Calu3 (cell line): ENCODE measurements around the gene CAMK1D. TPM values are rescaled to one million over a fixed set of nuclear protein-coding genes. Genes with fewer than 3 reads are reported as not detected.

ENCODE experiments used
- BruUV-seq: library from RNA; stranded (reverse); fragments of 400-500 nt; replicated peaks from 2 replicates; lab custom pipeline; 2021; lab: Mats Ljungman, UMichigan
- CTCF ChIA-PET: fragments of 300-600 bp; sonication (Branson Sonifier 250); formaldehyde crosslinking; loops from one replicate; lab custom pipeline; 2022; ENCODE audit warnings: antibody characterized with exemption; lab: Charles Lee
- DNase-seq: peaks from one replicate; pipeline ENCODE4 v3.0.0; 2022
- H3K27ac Mint-ChIP-seq: one replicate; pipeline ENCODE4 v1.8.0; 2022; ENCODE audit warnings: mixed read lengths; ENCODE audit not compliant: unreplicated experiment
- H3K27me3 Mint-ChIP-seq: one replicate; pipeline ENCODE4 v1.8.0; 2022; ENCODE audit warnings: mixed read lengths; ENCODE audit not compliant: unreplicated experiment
- H3K36me3 Mint-ChIP-seq: one replicate; pipeline ENCODE4 v1.8.0; 2022; ENCODE audit warnings: mild to moderate bottlenecking, moderate library complexity, mixed read lengths; ENCODE audit not compliant: insufficient read depth, unreplicated experiment
- H3K4me1 Mint-ChIP-seq: one replicate; pipeline ENCODE4 v1.8.0; 2022; ENCODE audit warnings: mild to moderate bottlenecking, low read depth, mixed read lengths; ENCODE audit not compliant: unreplicated experiment
- H3K4me3 Mint-ChIP-seq: one replicate; pipeline ENCODE4 v1.8.0; 2022; ENCODE audit warnings: mild to moderate bottlenecking, low read depth, moderate library complexity, mixed read lengths; ENCODE audit not compliant: unreplicated experiment
- H3K9me3 Mint-ChIP-seq: one replicate; pipeline ENCODE4 v1.8.0; 2022; ENCODE audit warnings: low read depth, mixed read lengths; ENCODE audit not compliant: unreplicated experiment
- intact Hi-C: fragments of 100-400 bp; cut with micrococcal nuclease; formaldehyde crosslinking; loops from one replicate; pipeline ENCODE4 v1.10.0; 2022; ENCODE audit not compliant: unreplicated experiment
- total RNA-seq: library from RNA; stranded (reverse); gene quantifications from 2 replicates; pipeline ENCODE4 v1.2.3, GENCODE V29; 2022
- TF ChIP-seq, protein P1 (sequence below): fragments of 200-600 bp; IDR thresholded peaks from one replicate; pipeline ENCODE4 v1.8.0; 2022; ENCODE audit warnings: antibody characterized with exemption; ENCODE audit not compliant: unreplicated experiment

Gene CAMK1D
- total RNA-seq, 1 experiment from 2014 or later: 2.6 TPM

DNA sequence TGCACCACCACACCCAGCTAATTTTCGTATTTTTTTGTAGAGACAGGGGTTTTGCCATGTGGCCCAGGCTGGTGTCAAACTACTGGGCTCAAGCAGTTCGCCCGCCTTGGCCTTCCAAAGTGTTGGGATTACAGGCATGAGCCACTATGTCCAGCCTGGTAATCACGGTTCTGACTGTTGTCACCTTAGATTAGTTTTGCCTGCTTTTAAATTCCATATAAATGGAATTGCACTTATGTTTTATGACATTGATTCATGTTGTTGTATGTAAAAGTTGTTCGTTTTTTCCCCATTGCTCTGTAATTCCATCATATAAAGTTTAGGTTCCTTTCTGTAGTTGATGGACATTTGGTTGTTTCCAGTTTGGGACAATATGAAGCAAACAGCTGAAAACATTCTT, 106.0 kb downstream of the CAMK1D start:
- H3K4me3 Mint-ChIP-seq: no peak overlapping the region

DNA sequence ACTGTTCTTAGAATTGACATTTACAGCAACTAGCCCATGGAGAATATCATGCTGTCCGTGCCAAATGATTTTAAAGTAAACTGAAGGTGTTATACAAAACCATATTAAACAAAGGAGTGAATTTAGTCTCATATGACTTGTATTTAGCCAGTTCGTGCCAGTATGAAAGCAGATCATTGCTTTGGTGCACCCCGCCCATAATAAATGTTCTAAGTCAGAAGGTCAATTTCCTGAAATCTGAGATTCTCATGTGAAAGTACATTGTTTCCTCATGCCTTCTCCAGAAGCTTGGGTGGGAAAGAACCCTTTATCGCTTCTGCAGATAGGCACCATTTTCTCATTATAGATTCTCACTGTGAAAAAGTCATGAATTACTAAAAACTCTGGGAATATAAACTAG, 106.4 kb downstream of the CAMK1D start:
- Mint-ChIP-seq H3K27me3 (no peaks in the 10 kb centered on the region), H3K9me3 (no peaks in the 10 kb centered on the region), H3K4me1 (peaks cover 12% of the 10 kb centered on the region), H3K4me3 (no peak overlapping the region), H3K36me3 (no peaks in the 10 kb centered on the region), H3K27ac (peak overlapping the region; percentile 61)
- TF ChIP-seq, protein P1, sequence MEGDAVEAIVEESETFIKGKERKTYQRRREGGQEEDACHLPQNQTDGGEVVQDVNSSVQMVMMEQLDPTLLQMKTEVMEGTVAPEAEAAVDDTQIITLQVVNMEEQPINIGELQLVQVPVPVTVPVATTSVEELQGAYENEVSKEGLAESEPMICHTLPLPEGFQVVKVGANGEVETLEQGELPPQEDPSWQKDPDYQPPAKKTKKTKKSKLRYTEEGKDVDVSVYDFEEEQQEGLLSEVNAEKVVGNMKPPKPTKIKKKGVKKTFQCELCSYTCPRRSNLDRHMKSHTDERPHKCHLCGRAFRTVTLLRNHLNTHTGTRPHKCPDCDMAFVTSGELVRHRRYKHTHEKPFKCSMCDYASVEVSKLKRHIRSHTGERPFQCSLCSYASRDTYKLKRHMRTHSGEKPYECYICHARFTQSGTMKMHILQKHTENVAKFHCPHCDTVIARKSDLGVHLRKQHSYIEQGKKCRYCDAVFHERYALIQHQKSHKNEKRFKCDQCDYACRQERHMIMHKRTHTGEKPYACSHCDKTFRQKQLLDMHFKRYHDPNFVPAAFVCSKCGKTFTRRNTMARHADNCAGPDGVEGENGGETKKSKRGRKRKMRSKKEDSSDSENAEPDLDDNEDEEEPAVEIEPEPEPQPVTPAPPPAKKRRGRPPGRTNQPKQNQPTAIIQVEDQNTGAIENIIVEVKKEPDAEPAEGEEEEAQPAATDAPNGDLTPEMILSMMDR: no peak
- no TSS peak for BruUV-seq
- CTCF ChIA-PET: no interaction called here
- DNase-seq: peak; percentile 22
- intact Hi-C loops: no loop called here

More for the DNA sequence above, 106.0 kb downstream of the CAMK1D start:
- intact Hi-C loops: no loop called here
- Mint-ChIP-seq H3K4me1 (peaks cover 12% of the 10 kb centered on the region), H3K9me3 (no peaks in the 10 kb centered on the region), H3K36me3 (no peaks in the 10 kb centered on the region), H3K27ac (peak overlapping the region; percentile 61), H3K27me3 (no peaks in the 10 kb centered on the region)
- no TSS peak for BruUV-seq
- TF ChIP-seq, protein P1: no peak
- DNase-seq: no peak
- CTCF ChIA-PET: no interaction called here

DNA sequence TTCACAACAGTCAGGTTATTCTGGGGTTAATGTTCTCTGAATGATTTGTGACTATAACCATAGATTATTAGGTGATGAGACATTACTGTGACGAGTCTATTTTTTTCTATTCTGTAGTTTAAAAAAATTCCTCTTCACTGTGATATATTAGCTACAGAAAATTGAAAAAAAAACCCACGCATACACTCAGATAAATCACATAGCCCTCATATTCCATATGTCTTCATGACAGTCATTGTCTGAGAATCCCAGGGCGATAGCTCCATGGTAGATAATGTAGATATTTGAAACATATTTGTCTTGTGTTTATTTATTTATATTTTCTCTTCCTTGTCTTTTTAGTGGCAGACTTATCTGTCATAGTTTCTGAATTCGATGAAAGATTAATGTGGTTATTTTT, 110.0 kb downstream of the CAMK1D start:
- Mint-ChIP-seq H3K4me3 (no peak overlapping the region), H3K27me3 (peaks cover 11% of the 10 kb centered on the region), H3K36me3 (no peaks in the 10 kb centered on the region), H3K4me1 (peaks cover 12% of the 10 kb centered on the region), H3K9me3 (no peaks in the 10 kb centered on the region), H3K27ac (no peak overlapping the region)
- CTCF ChIA-PET: no interaction called here
- no peak for DNase-seq
- intact Hi-C loops: no loop called here
- BruUV-seq: no TSS peak
- TF ChIP-seq, protein P1: no peak

DNA sequence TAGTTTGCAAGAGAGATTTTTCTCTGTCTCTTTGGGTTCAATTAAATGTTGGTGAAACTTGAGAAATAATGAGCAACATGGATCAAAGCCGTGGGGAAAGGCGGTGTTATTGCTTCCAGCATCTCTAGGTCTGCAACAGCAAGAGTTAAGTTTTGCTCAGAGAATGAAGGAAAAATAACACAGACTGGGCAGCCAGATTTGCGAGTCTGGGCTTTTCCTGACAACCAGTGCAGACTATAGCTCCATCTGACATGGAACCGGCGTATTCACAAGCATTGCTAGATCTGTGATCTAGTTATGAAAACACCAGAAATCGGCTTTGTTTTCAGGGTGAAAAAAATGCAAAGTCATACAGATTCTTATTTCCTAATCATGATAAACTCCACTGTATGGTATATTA, 110.4 kb downstream of the CAMK1D start:
- H3K4me1 Mint-ChIP-seq: peaks cover 12% of the 10 kb centered on the region
- CTCF ChIA-PET: no interaction called here
- H3K4me3 Mint-ChIP-seq: no peak overlapping the region
- H3K27me3 Mint-ChIP-seq: peaks cover 14% of the 10 kb centered on the region
- H3K27ac Mint-ChIP-seq: no peak overlapping the region
- BruUV-seq: no TSS peak
- intact Hi-C loops: no loop called here
- DNase-seq: no peak
- TF ChIP-seq, protein P1: no peak
- H3K9me3 Mint-ChIP-seq: no peaks in the 10 kb centered on the region
- H3K36me3 Mint-ChIP-seq: no peaks in the 10 kb centered on the region

DNA sequence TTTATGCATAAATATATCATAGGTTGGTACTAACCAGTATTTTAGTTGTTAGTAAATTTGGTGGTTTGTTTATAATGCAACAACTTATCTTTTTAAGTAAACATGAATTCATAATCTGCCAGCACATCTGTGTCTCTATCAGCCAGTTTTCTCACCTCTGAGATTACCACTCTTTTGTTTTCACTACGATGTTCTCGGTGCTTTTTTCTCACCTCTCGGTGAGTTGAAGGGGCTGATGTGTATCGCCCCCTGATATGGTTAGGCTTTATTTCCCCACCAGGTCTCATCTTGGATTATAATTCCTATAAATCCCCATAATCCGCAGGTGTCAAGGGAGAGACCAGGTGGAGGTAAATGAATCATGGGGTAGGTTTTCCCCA, 114.1 kb downstream of the CAMK1D start:
- Mint-ChIP-seq H3K9me3 (no peaks in the 10 kb centered on the region), H3K4me1 (no peaks in the 10 kb centered on the region), H3K36me3 (no peaks in the 10 kb centered on the region), H3K27me3 (peaks cover 23% of the 10 kb centered on the region), H3K4me3 (no peak overlapping the region), H3K27ac (no peak overlapping the region)
- TF ChIP-seq, protein P1: no peak
- no TSS peak for BruUV-seq
- no peak for DNase-seq
- intact Hi-C loops: no loop called here
- CTCF ChIA-PET: no interaction called here
